HCT116 (cell line): ENCODE results near the gene MICAL3. TPM values are rescaled to one million over a fixed set of nuclear protein-coding genes. Genes with fewer than 3 reads are reported as not detected.

ENCODE experiments used
- ATAC-seq: fragments of 200-7000 bp; cut with Tn5 transposase; 2 replicates; pipeline ENCODE4 v1.9.1; 2020; ENCODE audit warnings: mild to moderate bottlenecking, moderate library complexity
- BruUV-seq: library from RNA; stranded (reverse); fragments of 400-500 nt; replicated peaks from 2 replicates; lab custom pipeline; 2021; lab: Mats Ljungman, UMichigan
- CTCF ChIA-PET: fragments of 300-600 bp; sonication (Branson Sonifier 250); formaldehyde crosslinking; loops from one replicate; lab custom pipeline; 2021; ENCODE audit warnings: antibody characterized with exemption; lab: Charles Lee
- POLR2A ChIA-PET: fragments of 300-600, 350-600 bp; sonication (Branson Sonifier 250); formaldehyde crosslinking; loops from one replicate; lab custom pipeline; 2021; ENCODE audit warnings: antibody characterized with exemption; lab: Charles Lee
- RAD21 ChIA-PET, 2 experiments: fragments of 300-600 bp; sonication (Branson Sonifier 250); formaldehyde crosslinking; loops; one replicate each; lab custom pipeline; 2023; ENCODE audit warnings: low total read pairs in 2 of 2; ENCODE audit not compliant: uncharacterized antibody in 2 of 2, unreplicated experiment in 2 of 2, low non-redundant PET in 1 of 2; lab: Charles Lee
- DNase-seq: peaks from one replicate; pipeline ENCODE4 v3.0.0-alpha.2; 2010; ENCODE audit warnings: low read depth, low spot score
- H2AFZ ChIP-seq: fragments of 200-600 bp; shearing (Covaris generic), sonication (generic); 2 replicates; pipeline ENCODE4 v1.6.1; 2017; ENCODE audit warnings: low read depth, mixed run types, mixed read lengths, antibody characterized with exemption, low read length; ENCODE audit not compliant: poor library complexity, severe bottlenecking
- H3K27ac ChIP-seq: 2 replicates; pipeline ENCODE4 v1.5.1; 2012; ENCODE audit warnings: low read depth, low read length
- H3K27me3 ChIP-seq: fragments of 200-600 bp; sonication (generic); 2 replicates; pipeline ENCODE4 v1.6.1; 2016; ENCODE audit warnings: mixed run types, low read length, mixed read lengths; ENCODE audit not compliant: insufficient read depth
- H3K36me3 ChIP-seq, 2 experiments: fragments of 200-500 bp in 1 of 2; fragments of 200-600 bp in 1 of 2; sonication (Bioruptor generic) in 1 of 2; sonication (generic) in 1 of 2; 2 replicates each; pipeline versions ENCODE4 v1.5.1 to v1.6.1; 2014 to 2016; ENCODE audit warnings: low read length in 2 of 2, inconsistent platforms in 1 of 2, mixed read lengths in 1 of 2, mixed run types in 1 of 2; ENCODE audit not compliant: insufficient read depth in 2 of 2, control insufficient read depth in 1 of 2
- H3K4me1 ChIP-seq, 2 experiments: fragments of 200-600 bp in 1 of 2; sonication (generic) in 1 of 2; 2 replicates each; pipeline versions ENCODE4 v1.5.1 to v1.6.1; 2012 to 2017; ENCODE audit warnings: low read length in 2 of 2, inconsistent platforms in 1 of 2, mild to moderate bottlenecking in 1 of 2, mixed read lengths in 1 of 2, mixed run types in 1 of 2, moderate library complexity in 1 of 2; ENCODE audit not compliant: insufficient read depth in 2 of 2, control insufficient read depth in 1 of 2
- H3K4me2 ChIP-seq: fragments of 200-600 bp; sonication (generic); 2 replicates; pipeline ENCODE4 v1.6.1; 2017; ENCODE audit warnings: mixed run types, low read length, mixed read lengths
- H3K4me3 ChIP-seq, 2 experiments: fragments of 200-600 bp in 1 of 2; sonication (generic) in 1 of 2; replicated peaks in 1 of 2; 2 replicates each; pipeline ENCODE4 v1.5.1; 2011 to 2016; ENCODE audit warnings: low read length in 2 of 2, control low read depth in 1 of 2, low read depth in 1 of 2, mild to moderate bottlenecking in 1 of 2, mixed read lengths in 1 of 2, mixed run types in 1 of 2
- H3K79me2 ChIP-seq: fragments of 200-600 bp; sonication (generic); 2 replicates; pipeline ENCODE4 v1.6.1; 2017; ENCODE audit warnings: mild to moderate bottlenecking, mixed run types, low read length, moderate library complexity, mixed read lengths; ENCODE audit not compliant: insufficient read depth
- H3K9ac ChIP-seq: fragments of 200-600 bp; sonication (generic); 2 replicates; pipeline ENCODE4 v1.6.1; 2016; ENCODE audit warnings: low read length, mixed read lengths
- H3K9me2 ChIP-seq: fragments of 200-600 bp; sonication (generic), shearing (Covaris generic); 2 replicates; pipeline ENCODE4 v1.6.1; 2017; ENCODE audit warnings: mixed run types, mild to moderate bottlenecking, moderate library complexity; ENCODE audit not compliant: insufficient read depth
- H3K9me3 ChIP-seq, 2 experiments: fragments of 200-500 bp in 1 of 2; fragments of 200-600 bp in 1 of 2; sonication (Bioruptor generic) in 1 of 2; sonication (generic) in 1 of 2; 2 replicates each; pipeline ENCODE4 v1.6.1; 2014 to 2017; ENCODE audit warnings: low read length in 2 of 2, mixed read lengths in 2 of 2, inconsistent platforms in 1 of 2, low read depth in 1 of 2, mild to moderate bottlenecking in 1 of 2, mixed run types in 1 of 2, moderate library complexity in 1 of 2; ENCODE audit not compliant: control insufficient read depth in 1 of 2, insufficient read depth in 1 of 2
- H4K20me1 ChIP-seq: fragments of 200-600 bp; sonication (generic), shearing (Covaris generic); 2 replicates; pipeline ENCODE4 v1.6.1; 2017; ENCODE audit warnings: mixed run types, mild to moderate bottlenecking, moderate library complexity; ENCODE audit not compliant: insufficient read depth
- ATF3 ChIP-seq: IDR thresholded peaks from 2 replicates; pipeline ENCODE4 v1.6.1; 2012
- CBX3 ChIP-seq: IDR thresholded peaks from 2 replicates; pipeline ENCODE4 v1.6.1; 2012; ENCODE audit warnings: low read depth
- CEBPB ChIP-seq: IDR thresholded peaks from 2 replicates; pipeline ENCODE4 v1.6.1; 2012; ENCODE audit warnings: low read depth
- CTCF ChIP-seq, 3 experiments: fragments of 200-600 bp in 1 of 3; sonication (generic) in 1 of 3; IDR thresholded peaks in 2 of 3; conservative IDR thresholded peaks in 1 of 3; 2 replicates each; pipeline ENCODE4 v1.5.1; 2012 to 2017; ENCODE audit warnings: low read depth in 2 of 3, low read length in 2 of 3, antibody characterized with exemption in 1 of 3, borderline replicate concordance in 1 of 3, control low read depth in 1 of 3, mild to moderate bottlenecking in 1 of 3, mixed read lengths in 1 of 3, mixed run types in 1 of 3, moderate library complexity in 1 of 3; ENCODE audit not compliant: insufficient read depth in 1 of 3
- EZH2phosphoT487 ChIP-seq: fragments of 200-600 bp; IDR thresholded peaks from 2 replicates; pipeline ENCODE4 v1.6.1; 2018; ENCODE audit warnings: antibody characterized with exemption, borderline replicate concordance
- FOSL1 ChIP-seq: IDR thresholded peaks from 2 replicates; pipeline ENCODE4 v1.6.1; 2012; ENCODE audit warnings: low read depth
- POLR2AphosphoS5 ChIP-seq: IDR thresholded peaks from 2 replicates; pipeline ENCODE4 v1.6.1; 2011; ENCODE audit warnings: mild to moderate bottlenecking, low read depth, low read length, moderate library complexity
- RAD21 ChIP-seq: IDR thresholded peaks from 2 replicates; pipeline ENCODE4 v1.6.1; 2012; ENCODE audit warnings: low read depth, mild to moderate bottlenecking
- REST ChIP-seq: IDR thresholded peaks from 2 replicates; pipeline ENCODE4 v1.6.1; 2012; ENCODE audit warnings: low read depth
- SIN3A ChIP-seq: IDR thresholded peaks from 2 replicates; pipeline ENCODE4 v1.6.1; 2012; ENCODE audit warnings: low read depth
- SP1 ChIP-seq: IDR thresholded peaks from 2 replicates; pipeline ENCODE4 v1.6.1; 2012; ENCODE audit warnings: low read depth
- SRF ChIP-seq: IDR thresholded peaks from 2 replicates; pipeline ENCODE4 v1.6.1; 2012; ENCODE audit warnings: low read depth
- YY1 ChIP-seq: IDR thresholded peaks from 2 replicates; pipeline ENCODE4 v1.6.1; 2011; ENCODE audit warnings: low read length, low read depth, moderate library complexity, mild to moderate bottlenecking; ENCODE audit not compliant: insufficient replicate concordance; ENCODE audit errors: extremely low read depth
- ZBTB33 ChIP-seq: IDR thresholded peaks from 2 replicates; pipeline ENCODE4 v1.6.1; 2011; ENCODE audit warnings: mild to moderate bottlenecking, low read length, moderate library complexity; ENCODE audit not compliant: insufficient replicate concordance; ENCODE audit errors: extremely low read depth
- ZFX ChIP-seq: fragments of 450-650 bp; IDR thresholded peaks from 2 replicates; pipeline ENCODE4 v1.6.1; 2017
- intact Hi-C: fragments of 100-400 bp; cut with micrococcal nuclease; formaldehyde crosslinking; loops from 2 replicates; pipeline ENCODE4 v1.10.0; 2022
- total RNA-seq: library from RNA; stranded (reverse); gene quantifications from one replicate; pipeline ENCODE4 v1.2.1, GENCODE V29; 2021; ENCODE audit not compliant: unreplicated experiment

MICAL3 gene
- total RNA-seq, 1 experiment from 2014 or later, result 30.8 TPM

GRCh38 chr22:17797721-17798559 is 226.4 kb downstream of the MICAL3 start:
- DNase-seq (no peak), ATAC-seq (no peak)
- no peaks in the 10 kb centered on the region for H3K79me2 ChIP-seq
- CTCF ChIA-PET, result interaction anchor here (1.0 kb wide), 1 partner anchor 12 kb away, joined by 3 read pairs; no protein-coding TSS in a partner anchor
- intact Hi-C loops, result no loop called here
- H3K9me2 ChIP-seq, result no peaks in the 10 kb centered on the region
- no peak overlapping the region for H3K9ac ChIP-seq
- BruUV-seq, result no TSS peak
- POLR2A ChIA-PET, result no interaction called here
- H3K9me3 ChIP-seq, result no peaks in the 10 kb centered on the region
- H2AFZ ChIP-seq, result no peak overlapping the region
- H3K4me3 ChIP-seq, result no peak overlapping the region
- no peak overlapping the region for H3K4me2 ChIP-seq
- no peaks in the 10 kb centered on the region for H3K4me1 ChIP-seq
- no peaks in the 10 kb centered on the region for H3K36me3 ChIP-seq
- RAD21 ChIA-PET, result no interaction called here
- no peaks in the 10 kb centered on the region for H3K27me3 ChIP-seq
- TF ChIP-seq SRF (no peak), EZH2phosphoT487 (no peak), CTCF (IDR thresholded peaks at IDR 0.05 in 2 of 3, conservative IDR thresholded peaks at IDR 0.05 in 1 of 3; ENCODE audit: borderline replicate concordance in 1 of 3, insufficient read depth in 1 of 3, low read depth in 2 of 3, low read length in 2 of 3) (no peak), RAD21 (no peak), ZFX (no peak), CBX3 (no peak), CEBPB (no peak), SP1 (no peak), FOSL1 (no peak), REST (no peak), ZBTB33 (no peak), SIN3A (no peak), ATF3 (no peak), POLR2AphosphoS5 (no peak), YY1 (no peak)
- H3K27ac ChIP-seq, result no peak overlapping the region
- no peaks in the 10 kb centered on the region for H4K20me1 ChIP-seq
